ENCODE results near the gene PARVG.
A peak's percentile ranks its signal among the peaks of the same experiment; 100 is the strongest.

PARVG gene

DNA sequence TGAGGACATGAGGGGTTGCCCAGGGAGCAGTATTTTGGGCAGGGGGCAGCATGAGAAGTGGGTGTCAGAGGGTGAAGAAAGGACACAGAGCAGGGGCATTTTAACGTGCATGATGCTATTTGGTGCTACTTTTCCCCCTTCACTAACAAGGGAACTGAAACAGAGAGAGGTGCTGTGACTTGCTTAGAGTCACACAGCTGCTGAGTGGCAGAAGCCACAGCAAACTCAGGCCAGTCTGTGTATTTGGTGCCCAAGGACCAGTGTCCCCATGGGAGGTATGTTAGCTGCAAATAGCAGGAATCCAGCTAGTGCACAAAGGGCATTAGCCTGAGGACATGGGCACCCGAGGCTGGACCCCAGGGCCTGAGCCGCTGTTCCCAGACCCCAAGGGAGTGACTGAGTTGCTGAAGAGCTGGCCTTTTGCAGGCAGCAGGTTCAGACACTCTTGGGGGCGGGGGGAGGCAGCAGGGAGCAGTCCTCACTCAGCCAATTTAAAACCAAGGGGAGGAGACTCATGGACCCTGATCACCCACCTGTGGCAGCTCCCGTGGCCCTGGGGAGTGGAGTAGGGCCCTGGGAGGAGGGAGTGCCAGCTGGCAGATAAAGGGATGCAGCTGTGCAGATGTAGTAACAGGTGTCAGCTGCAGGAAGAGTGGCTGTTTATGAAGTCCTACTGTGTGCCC lies 14.6 kb downstream of the PARVG start:
- Histone ChIP-seq H3K4me2 (ENCODE audit: low read length) (peak overlapping the region; percentile 27), H3K27ac (ENCODE audit: low read length) (no peak overlapping the region), H4K20me1 (ENCODE audit: insufficient read depth, low read length) (peaks cover 27% of the 10 kb centered on the region), H3K4me1 (ENCODE audit: low read length) (peaks cover 27% of the 10 kb centered on the region), H3K9ac (ENCODE audit: low read length) (no peak overlapping the region), H3K36me3 (replicated peaks; ENCODE audit: low read depth, low read length) (no peaks in the 10 kb centered on the region), H2AFZ (ENCODE audit: low read depth, low read length) (no peak overlapping the region), H3K4me3 (ENCODE audit: low read length) (no peak overlapping the region), H3K9me3 (ENCODE audit: insufficient read depth, low read length) (no peaks in the 10 kb centered on the region), H3K27me3 (ENCODE audit: low read depth, low read length) (peaks cover 67% of the 10 kb centered on the region), H3K79me2 (ENCODE audit: low read length) (no peaks in the 10 kb centered on the region)
- TF ChIP-seq, protein P1, sequence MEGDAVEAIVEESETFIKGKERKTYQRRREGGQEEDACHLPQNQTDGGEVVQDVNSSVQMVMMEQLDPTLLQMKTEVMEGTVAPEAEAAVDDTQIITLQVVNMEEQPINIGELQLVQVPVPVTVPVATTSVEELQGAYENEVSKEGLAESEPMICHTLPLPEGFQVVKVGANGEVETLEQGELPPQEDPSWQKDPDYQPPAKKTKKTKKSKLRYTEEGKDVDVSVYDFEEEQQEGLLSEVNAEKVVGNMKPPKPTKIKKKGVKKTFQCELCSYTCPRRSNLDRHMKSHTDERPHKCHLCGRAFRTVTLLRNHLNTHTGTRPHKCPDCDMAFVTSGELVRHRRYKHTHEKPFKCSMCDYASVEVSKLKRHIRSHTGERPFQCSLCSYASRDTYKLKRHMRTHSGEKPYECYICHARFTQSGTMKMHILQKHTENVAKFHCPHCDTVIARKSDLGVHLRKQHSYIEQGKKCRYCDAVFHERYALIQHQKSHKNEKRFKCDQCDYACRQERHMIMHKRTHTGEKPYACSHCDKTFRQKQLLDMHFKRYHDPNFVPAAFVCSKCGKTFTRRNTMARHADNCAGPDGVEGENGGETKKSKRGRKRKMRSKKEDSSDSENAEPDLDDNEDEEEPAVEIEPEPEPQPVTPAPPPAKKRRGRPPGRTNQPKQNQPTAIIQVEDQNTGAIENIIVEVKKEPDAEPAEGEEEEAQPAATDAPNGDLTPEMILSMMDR (IDR thresholded peaks at IDR 0.05; ENCODE audit: low read depth, low read length): no peak
- no peak for TF ChIP-seq EZH2phosphoT487 (IDR thresholded peaks at IDR 0.05; ENCODE audit: low read depth)

DNA sequence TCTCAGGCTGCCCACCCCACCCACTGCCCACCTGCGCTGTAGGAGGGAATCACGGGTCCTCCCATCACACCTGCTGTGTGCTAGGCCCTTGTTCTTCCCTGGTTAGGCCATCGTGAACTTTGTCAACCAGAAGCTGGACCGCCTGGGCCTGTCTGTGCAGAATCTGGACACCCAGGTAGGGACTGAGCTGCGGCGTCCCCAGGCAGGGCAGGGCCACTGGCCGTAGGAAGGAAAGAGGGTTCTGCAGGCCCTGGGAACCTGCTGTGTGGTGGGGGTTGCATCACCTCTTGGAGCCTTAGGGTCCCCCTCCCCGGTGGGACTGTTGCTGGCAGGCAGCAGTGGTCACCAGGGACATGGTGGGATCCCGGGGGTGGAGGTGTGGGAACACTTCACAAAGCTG lies 15.5 kb downstream of the PARVG start:
- no peaks in the 10 kb centered on the region for H3K79me2 ChIP-seq (ENCODE audit: low read length)
- H3K9ac ChIP-seq (ENCODE audit: low read length): no peak overlapping the region
- TF ChIP-seq, protein P1 (IDR thresholded peaks at IDR 0.05; ENCODE audit: low read depth, low read length): no peak
- TF ChIP-seq EZH2phosphoT487 (IDR thresholded peaks at IDR 0.05; ENCODE audit: low read depth): no peak
- H3K27ac ChIP-seq (ENCODE audit: low read length): no peak overlapping the region
- H2AFZ ChIP-seq (ENCODE audit: low read depth, low read length): no peak overlapping the region
- H4K20me1 ChIP-seq (ENCODE audit: insufficient read depth, low read length): peaks cover 22% of the 10 kb centered on the region
- H3K4me1 ChIP-seq (ENCODE audit: low read length): peaks cover 18% of the 10 kb centered on the region
- H3K27me3 ChIP-seq (ENCODE audit: low read depth, low read length): peaks cover 62% of the 10 kb centered on the region
- no peaks in the 10 kb centered on the region for H3K36me3 ChIP-seq (replicated peaks; ENCODE audit: low read depth, low read length)
- H3K4me3 ChIP-seq (ENCODE audit: low read length): no peak overlapping the region
- H3K4me2 ChIP-seq (ENCODE audit: low read length): no peak overlapping the region
- H3K9me3 ChIP-seq (ENCODE audit: insufficient read depth, low read length): no peaks in the 10 kb centered on the region

DNA sequence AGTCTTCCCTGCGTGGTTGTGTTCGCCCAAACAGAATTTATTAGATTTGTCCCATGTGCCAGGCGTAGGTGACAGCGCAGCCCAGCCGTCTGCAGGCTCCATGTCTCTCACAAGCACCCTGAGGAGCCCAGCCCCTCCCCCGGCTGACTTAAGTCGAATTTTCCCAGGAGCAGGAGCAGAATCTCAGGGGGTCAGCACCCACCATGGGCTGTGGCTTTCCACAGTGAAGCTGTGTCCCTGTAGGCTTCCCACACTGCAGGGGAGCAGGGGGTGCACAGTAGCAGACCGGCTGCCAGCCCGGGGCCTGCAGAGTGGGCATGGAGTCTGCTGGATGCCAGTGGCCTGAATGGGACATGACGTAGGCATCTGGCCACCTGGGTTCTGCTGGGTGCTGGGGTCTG lies 16.0 kb downstream of the PARVG start:
- Histone ChIP-seq H3K4me1 (ENCODE audit: low read length) (peaks cover 13% of the 10 kb centered on the region), H3K4me2 (ENCODE audit: low read length) (no peak overlapping the region), H3K9ac (ENCODE audit: low read length) (no peak overlapping the region), H3K9me3 (ENCODE audit: insufficient read depth, low read length) (no peaks in the 10 kb centered on the region), H3K79me2 (ENCODE audit: low read length) (no peaks in the 10 kb centered on the region), H3K36me3 (replicated peaks; ENCODE audit: low read depth, low read length) (no peaks in the 10 kb centered on the region), H3K27me3 (ENCODE audit: low read depth, low read length) (peaks cover 59% of the 10 kb centered on the region), H4K20me1 (ENCODE audit: insufficient read depth, low read length) (peaks cover 18% of the 10 kb centered on the region), H2AFZ (ENCODE audit: low read depth, low read length) (no peak overlapping the region), H3K27ac (ENCODE audit: low read length) (no peak overlapping the region), H3K4me3 (ENCODE audit: low read length) (no peak overlapping the region)
- TF ChIP-seq EZH2phosphoT487 (IDR thresholded peaks at IDR 0.05; ENCODE audit: low read depth): no peak
- TF ChIP-seq, protein P1 (IDR thresholded peaks at IDR 0.05; ENCODE audit: low read depth, low read length): no peak

DNA sequence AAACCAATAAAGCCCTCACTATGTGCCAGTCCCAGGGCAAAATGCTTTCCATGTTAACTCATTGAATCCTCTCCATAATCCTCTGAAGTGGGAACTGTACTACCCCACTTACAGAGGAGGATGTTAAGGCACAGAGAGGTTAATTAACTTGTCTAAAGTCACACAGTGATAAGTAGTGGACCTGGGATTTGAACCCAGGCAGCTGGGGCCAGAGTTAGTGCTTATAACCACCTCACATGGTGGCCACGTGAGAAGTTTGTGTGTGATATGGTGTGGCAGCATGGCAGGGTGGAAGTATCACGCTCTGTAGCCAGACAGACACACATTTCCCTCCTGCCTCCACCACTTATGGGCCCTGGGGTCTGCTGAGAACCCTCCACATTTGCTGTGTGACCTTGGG lies 16.5 kb downstream of the PARVG start:
- Histone ChIP-seq H3K27me3 (ENCODE audit: low read depth, low read length) (peaks cover 56% of the 10 kb centered on the region), H3K4me3 (ENCODE audit: low read length) (no peak overlapping the region), H2AFZ (ENCODE audit: low read depth, low read length) (no peak overlapping the region), H4K20me1 (ENCODE audit: insufficient read depth, low read length) (peaks cover 13% of the 10 kb centered on the region), H3K27ac (ENCODE audit: low read length) (no peak overlapping the region), H3K36me3 (replicated peaks; ENCODE audit: low read depth, low read length) (no peaks in the 10 kb centered on the region), H3K4me2 (ENCODE audit: low read length) (no peak overlapping the region), H3K9ac (ENCODE audit: low read length) (no peak overlapping the region), H3K9me3 (ENCODE audit: insufficient read depth, low read length) (no peaks in the 10 kb centered on the region), H3K4me1 (ENCODE audit: low read length) (peaks cover 13% of the 10 kb centered on the region), H3K79me2 (ENCODE audit: low read length) (no peaks in the 10 kb centered on the region)
- no peak for TF ChIP-seq EZH2phosphoT487 (IDR thresholded peaks at IDR 0.05; ENCODE audit: low read depth)
- TF ChIP-seq, protein P1 (IDR thresholded peaks at IDR 0.05; ENCODE audit: low read depth, low read length): no peak

Measured in OCI-LY3 (cell line).